C4-2B (cell line): ENCODE data around the gene GHRL.

Experiments
- ZFX ChIP-seq: fragments of 450-650 bp; IDR thresholded peaks from 2 replicates; pipeline ENCODE4 v1.6.1; 2017
- TF ChIP-seq, protein P1 (sequence below): fragments of 450-650 bp; conservative IDR thresholded peaks from 2 replicates; pipeline ENCODE4 v1.5.1; 2017; ENCODE audit warnings: mild to moderate bottlenecking

DNA sequence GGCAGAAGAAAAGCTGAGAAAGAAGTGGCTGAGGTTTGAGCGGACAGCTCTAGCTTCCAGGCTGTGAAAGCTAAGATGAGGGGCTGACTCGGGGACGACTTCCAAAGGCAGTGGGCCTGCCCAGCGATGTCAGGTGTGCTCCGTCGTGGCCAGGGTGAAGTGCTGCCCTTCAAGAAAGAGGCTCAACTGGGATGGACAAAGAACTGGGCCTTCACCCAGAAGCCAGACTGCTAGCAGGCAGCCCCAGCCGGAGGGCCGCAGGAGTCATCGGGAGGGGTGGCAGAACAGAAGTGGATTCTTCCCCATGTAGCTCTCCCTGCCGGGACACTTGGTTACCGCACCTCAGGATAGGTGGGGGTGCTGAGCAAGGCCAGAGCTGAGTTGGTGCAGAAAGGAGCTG, 41.3 kb upstream of the GHRL start:
- TF ChIP-seq, protein P1, sequence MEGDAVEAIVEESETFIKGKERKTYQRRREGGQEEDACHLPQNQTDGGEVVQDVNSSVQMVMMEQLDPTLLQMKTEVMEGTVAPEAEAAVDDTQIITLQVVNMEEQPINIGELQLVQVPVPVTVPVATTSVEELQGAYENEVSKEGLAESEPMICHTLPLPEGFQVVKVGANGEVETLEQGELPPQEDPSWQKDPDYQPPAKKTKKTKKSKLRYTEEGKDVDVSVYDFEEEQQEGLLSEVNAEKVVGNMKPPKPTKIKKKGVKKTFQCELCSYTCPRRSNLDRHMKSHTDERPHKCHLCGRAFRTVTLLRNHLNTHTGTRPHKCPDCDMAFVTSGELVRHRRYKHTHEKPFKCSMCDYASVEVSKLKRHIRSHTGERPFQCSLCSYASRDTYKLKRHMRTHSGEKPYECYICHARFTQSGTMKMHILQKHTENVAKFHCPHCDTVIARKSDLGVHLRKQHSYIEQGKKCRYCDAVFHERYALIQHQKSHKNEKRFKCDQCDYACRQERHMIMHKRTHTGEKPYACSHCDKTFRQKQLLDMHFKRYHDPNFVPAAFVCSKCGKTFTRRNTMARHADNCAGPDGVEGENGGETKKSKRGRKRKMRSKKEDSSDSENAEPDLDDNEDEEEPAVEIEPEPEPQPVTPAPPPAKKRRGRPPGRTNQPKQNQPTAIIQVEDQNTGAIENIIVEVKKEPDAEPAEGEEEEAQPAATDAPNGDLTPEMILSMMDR = no peak
- no peak for TF ChIP-seq ZFX
